ENCODE measurements around the gene CHCHD6. TPM values are rescaled to one million over a fixed set of nuclear protein-coding genes. Genes with fewer than 3 reads are reported as not detected.

CHCHD6 gene
- total RNA-seq, 1 experiment from 2014 or later = 33.0 TPM

DNA sequence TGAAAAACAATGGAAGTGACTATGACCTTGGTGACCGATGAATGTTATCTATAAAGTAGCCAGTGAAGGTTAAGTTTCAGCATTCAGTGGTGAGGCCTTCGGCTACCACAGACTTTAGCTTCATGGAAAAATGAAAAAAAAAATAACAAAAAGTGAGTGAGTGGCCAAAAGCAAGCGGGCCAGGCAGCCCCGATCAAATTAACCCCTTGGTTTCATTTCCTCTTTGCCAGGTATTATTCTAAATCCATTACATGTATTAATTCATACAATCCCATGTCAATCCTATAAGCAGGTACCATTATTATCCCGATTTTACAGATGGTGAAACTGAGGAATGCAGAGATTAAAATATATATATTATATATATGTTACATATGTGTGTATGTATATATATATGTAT, 21.0 kb upstream of the CHCHD6 start:
- Histone ChIP-seq H3K79me2 (ENCODE audit: low read length) (no peaks in the 10 kb centered on the region), H3K9ac (ENCODE audit: low read length) (no peak overlapping the region), H3K27me3 (ENCODE audit: low read length) (no peaks in the 10 kb centered on the region), H3K36me3 (ENCODE audit: low read depth, low read length) (no peaks in the 10 kb centered on the region), H3F3A (ENCODE audit: low read length, unreplicated experiment) (no peaks in the 10 kb centered on the region), H4K20me1 (ENCODE audit: low read length) (no peaks in the 10 kb centered on the region), H2AFZ (ENCODE audit: low read length) (no peak overlapping the region), H3K4me3 (ENCODE audit: low read length) (no peak overlapping the region), H3K27ac (ENCODE audit: low read length) (no peak overlapping the region), H3K9me2 (replicated peaks; ENCODE audit: low read length) (no peaks in the 10 kb centered on the region), H3K9me3 (ENCODE audit: low read length) (no peaks in the 10 kb centered on the region), H3K4me1 (ENCODE audit: insufficient read depth, low read length) (no peaks in the 10 kb centered on the region; the same call in 1 of the 2 replicates), H3K4me2 (ENCODE audit: low read length) (no peak overlapping the region)
- CTCF ChIA-PET = no interaction called here
- POLR2A ChIA-PET (ENCODE audit: unreplicated experiment) = no interaction called here
- DNase-seq = no peak
- ATAC-seq = no peak
- TF ChIP-seq EZH2 (IDR thresholded peaks at IDR 0.05; ENCODE audit: low read length, unreplicated experiment) (no peak), EZH2phosphoT487 (IDR thresholded peaks at IDR 0.05; ENCODE audit: borderline replicate concordance, low read length) (no peak)
- TF ChIP-seq, protein P1, sequence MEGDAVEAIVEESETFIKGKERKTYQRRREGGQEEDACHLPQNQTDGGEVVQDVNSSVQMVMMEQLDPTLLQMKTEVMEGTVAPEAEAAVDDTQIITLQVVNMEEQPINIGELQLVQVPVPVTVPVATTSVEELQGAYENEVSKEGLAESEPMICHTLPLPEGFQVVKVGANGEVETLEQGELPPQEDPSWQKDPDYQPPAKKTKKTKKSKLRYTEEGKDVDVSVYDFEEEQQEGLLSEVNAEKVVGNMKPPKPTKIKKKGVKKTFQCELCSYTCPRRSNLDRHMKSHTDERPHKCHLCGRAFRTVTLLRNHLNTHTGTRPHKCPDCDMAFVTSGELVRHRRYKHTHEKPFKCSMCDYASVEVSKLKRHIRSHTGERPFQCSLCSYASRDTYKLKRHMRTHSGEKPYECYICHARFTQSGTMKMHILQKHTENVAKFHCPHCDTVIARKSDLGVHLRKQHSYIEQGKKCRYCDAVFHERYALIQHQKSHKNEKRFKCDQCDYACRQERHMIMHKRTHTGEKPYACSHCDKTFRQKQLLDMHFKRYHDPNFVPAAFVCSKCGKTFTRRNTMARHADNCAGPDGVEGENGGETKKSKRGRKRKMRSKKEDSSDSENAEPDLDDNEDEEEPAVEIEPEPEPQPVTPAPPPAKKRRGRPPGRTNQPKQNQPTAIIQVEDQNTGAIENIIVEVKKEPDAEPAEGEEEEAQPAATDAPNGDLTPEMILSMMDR (conservative IDR thresholded peaks at IDR 0.05; ENCODE audit: low read depth, low read length) = no peak
- BruUV-seq (replicated peaks) = no TSS peak
- intact Hi-C loops (cut with micrococcal nuclease) = no loop called here

DNA sequence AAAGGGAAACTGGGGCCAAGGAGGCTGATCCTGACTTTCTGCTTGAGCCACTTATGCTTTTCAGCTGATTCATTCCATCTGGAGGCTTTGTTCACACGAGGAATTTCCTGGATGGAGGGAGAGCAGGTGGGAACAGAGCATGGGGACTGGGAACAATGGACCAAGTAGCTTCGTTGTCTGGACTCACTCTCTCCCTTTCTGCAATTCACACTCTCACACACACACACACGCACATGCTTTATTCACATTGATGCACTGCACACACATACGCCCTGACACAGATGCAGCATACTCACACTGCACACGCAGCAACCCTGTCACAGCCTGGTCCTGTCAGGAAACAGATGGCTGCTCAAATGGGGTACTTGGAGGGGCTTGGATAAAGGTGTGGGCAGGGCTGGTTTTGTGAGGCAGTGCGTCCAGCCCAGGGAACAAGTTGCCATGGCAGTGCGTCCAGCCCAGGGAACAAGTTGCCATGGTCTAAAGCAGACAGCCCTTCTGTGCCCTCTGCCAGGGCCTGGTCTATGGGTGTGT, 19.8 kb upstream of the CHCHD6 start:
- Histone ChIP-seq H2AFZ (ENCODE audit: low read length) (no peak overlapping the region), H3K36me3 (ENCODE audit: low read depth, low read length) (no peaks in the 10 kb centered on the region), H3F3A (ENCODE audit: low read length, unreplicated experiment) (no peaks in the 10 kb centered on the region), H3K9ac (ENCODE audit: low read length) (no peak overlapping the region), H3K9me3 (ENCODE audit: low read length) (no peaks in the 10 kb centered on the region), H3K27ac (ENCODE audit: low read length) (no peak overlapping the region), H3K4me3 (ENCODE audit: low read length) (no peak overlapping the region), H3K9me2 (replicated peaks; ENCODE audit: low read length) (no peaks in the 10 kb centered on the region), H3K4me2 (ENCODE audit: low read length) (no peak overlapping the region), H3K79me2 (ENCODE audit: low read length) (no peaks in the 10 kb centered on the region), H4K20me1 (ENCODE audit: low read length) (no peaks in the 10 kb centered on the region), H3K27me3 (ENCODE audit: low read length) (no peaks in the 10 kb centered on the region), H3K4me1 (ENCODE audit: insufficient read depth, low read length) (no peaks in the 10 kb centered on the region; the same call in 1 of the 2 replicates)
- intact Hi-C loops (cut with micrococcal nuclease) = no loop called here
- ChIA-PET POLR2A (ENCODE audit: unreplicated experiment) (interaction anchor here (0.7 kb wide), 1 partner anchor 69 kb away, joined by 33 read pairs; no protein-coding TSS in a partner anchor), CTCF (no interaction called here)
- no peak for TF ChIP-seq EZH2 (IDR thresholded peaks at IDR 0.05; ENCODE audit: low read length, unreplicated experiment)
- TF ChIP-seq, protein P1 (conservative IDR thresholded peaks at IDR 0.05; ENCODE audit: low read depth, low read length) = no peak
- no peak for TF ChIP-seq EZH2phosphoT487 (IDR thresholded peaks at IDR 0.05; ENCODE audit: borderline replicate concordance, low read length)
- no peak for ATAC-seq
- no peak for DNase-seq
- BruUV-seq (replicated peaks) = no TSS peak

DNA sequence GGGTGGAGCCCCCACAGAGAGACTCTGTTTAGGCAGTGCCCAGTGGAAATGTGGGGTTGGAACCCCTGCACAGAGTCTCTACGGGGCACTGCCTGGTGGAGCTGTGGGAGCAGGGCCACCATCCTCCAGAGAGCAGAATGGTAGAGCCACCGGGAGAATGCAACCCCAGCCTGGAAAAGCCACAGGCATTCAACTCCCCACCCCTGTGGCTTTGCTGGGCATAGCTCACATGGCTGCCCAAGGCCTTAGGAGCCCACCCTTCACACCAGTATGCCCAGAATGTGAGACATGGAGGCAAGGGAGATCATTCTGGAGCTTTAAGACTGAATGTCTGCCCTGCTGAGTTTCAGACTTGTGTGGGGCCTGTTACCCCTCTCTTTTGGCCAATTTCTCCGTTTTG, 19.0 kb upstream of the CHCHD6 start:
- no peak for DNase-seq
- CTCF ChIA-PET = no interaction called here
- POLR2A ChIA-PET (ENCODE audit: unreplicated experiment) = no interaction called here

More for the DNA sequence above, 19.0 kb upstream of the CHCHD6 start:
- H3K27me3 ChIP-seq (ENCODE audit: low read length) = no peaks in the 10 kb centered on the region
- H3K4me3 ChIP-seq (ENCODE audit: low read length) = no peak overlapping the region
- no peaks in the 10 kb centered on the region for H4K20me1 ChIP-seq (ENCODE audit: low read length)
- H3K9me3 ChIP-seq (ENCODE audit: low read length) = no peaks in the 10 kb centered on the region
- intact Hi-C loops (cut with micrococcal nuclease) = no loop called here
- H3F3A ChIP-seq (ENCODE audit: low read length, unreplicated experiment) = no peaks in the 10 kb centered on the region
- H3K4me2 ChIP-seq (ENCODE audit: low read length) = no peak overlapping the region
- no peak for ATAC-seq
- H3K79me2 ChIP-seq (ENCODE audit: low read length) = no peaks in the 10 kb centered on the region
- no TSS peak for BruUV-seq (replicated peaks)
- no peaks in the 10 kb centered on the region for H3K4me1 ChIP-seq (ENCODE audit: insufficient read depth, low read length)
- no peaks in the 10 kb centered on the region for H3K9me2 ChIP-seq (replicated peaks; ENCODE audit: low read length)
- TF ChIP-seq EZH2 (IDR thresholded peaks at IDR 0.05; ENCODE audit: low read length, unreplicated experiment) = no peak
- TF ChIP-seq, protein P1 (conservative IDR thresholded peaks at IDR 0.05; ENCODE audit: low read depth, low read length) = no peak
- TF ChIP-seq EZH2phosphoT487 (IDR thresholded peaks at IDR 0.05; ENCODE audit: borderline replicate concordance, low read length) = no peak
- no peak overlapping the region for H3K27ac ChIP-seq (ENCODE audit: low read length)
- no peaks in the 10 kb centered on the region for H3K36me3 ChIP-seq (ENCODE audit: low read depth, low read length)
- no peak overlapping the region for H3K9ac ChIP-seq (ENCODE audit: low read length)
- no peak overlapping the region for H2AFZ ChIP-seq (ENCODE audit: low read length)

All from PC-3 (cell line).